Suppressor macrophage treated with lipopolysaccharide for 1 hour (primary cell): ENCODE measurements around the gene SCCPDH.
"Not testable (repeated sequence)": the region's sequence is repeated elsewhere in the genome, so short reads cannot be mapped to it uniquely, and the experiment has no call there.

Source experiments
- DNase-seq, 3 donors: peaks; one replicate each; pipeline ENCODE4 v3.0.0-alpha.2; 2020 to 2022

SCCPDH gene

GRCh38 chr1:246801241-246802020 lies 77.2 kb downstream of the SCCPDH start:
- no peak for DNase-seq

GRCh38 chr1:246803373-246803772 lies 79.2 kb downstream of the SCCPDH start:
- no peak for DNase-seq

DNA sequence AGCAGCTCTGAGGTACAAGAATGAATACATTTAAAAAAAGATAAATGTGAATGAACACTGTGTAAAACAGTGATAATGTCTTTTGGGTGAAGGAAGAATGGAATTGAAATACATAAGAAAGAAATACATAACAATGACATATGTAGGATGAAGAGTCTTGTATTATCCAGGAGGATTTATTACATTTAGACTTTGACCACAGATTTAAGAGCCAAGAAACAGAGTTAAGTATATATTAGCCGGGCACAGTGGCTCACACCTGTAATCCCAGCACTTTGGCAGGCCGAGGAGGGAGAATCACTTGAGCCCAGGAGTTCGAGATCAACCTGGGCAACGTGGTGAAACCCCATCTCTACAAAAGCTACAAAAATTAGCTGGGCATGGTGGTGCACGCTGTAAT lies 79.7 kb downstream of the SCCPDH start:
- DNase-seq = no peak

DNA sequence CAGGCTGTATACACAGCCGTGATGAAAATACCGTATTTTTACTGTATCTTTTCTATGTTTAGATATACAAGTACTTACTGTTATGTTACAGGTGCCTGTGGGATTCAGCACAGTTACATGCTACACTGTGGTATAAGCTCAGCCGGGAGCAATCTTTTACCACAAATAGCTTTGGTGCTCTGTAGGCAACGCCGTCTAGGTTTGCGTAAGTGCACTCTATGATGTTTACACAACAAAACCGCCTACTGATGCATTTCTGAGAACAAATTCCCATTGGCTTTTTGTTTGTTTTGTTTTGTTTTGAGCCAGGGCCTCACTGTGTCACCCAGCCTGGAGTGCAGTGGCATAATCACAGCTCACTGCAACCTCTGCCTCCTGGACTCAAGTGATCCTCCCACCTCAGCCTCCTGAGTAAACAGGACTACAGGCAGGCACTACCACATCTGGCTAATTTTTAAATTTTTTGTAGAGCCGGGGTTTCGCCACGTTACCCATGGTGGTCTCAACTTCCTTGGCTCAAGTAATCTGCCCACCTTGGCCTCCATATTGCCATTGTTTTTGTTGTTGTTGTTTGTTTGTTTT lies 81.0 kb downstream of the SCCPDH start:
- DNase-seq = no peak

GRCh38 chr1:246809473-246809872 lies 85.3 kb downstream of the SCCPDH start:
- DNase-seq = no peak

GRCh38 chr1:246811985-246812384 lies 87.8 kb downstream of the SCCPDH start:
- no peak for DNase-seq

- DNase-seq = not testable (repeated sequence)
Measured at GRCh38 chr1:246813325-246813724, 89.1 kb downstream of the SCCPDH start.

DNA sequence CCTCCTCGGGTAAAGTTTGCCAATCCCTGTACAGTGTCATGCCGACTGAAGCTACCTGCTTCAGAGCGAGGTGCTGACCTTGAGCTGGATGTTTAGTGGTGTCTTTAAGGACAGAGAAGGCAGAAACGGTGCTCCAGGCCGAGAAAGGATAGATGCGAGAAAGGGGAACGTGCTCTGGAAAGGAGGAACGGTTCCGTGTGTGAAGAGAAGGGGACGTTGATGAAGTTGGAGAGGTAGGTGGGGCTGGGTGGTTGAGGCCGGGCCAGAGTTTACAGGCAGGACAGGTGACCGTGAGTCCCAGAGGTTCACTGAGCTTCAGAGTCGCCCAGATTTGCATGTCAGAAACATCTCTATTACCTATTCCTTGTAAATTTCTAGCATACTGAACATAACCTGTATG lies 90.7 kb downstream of the SCCPDH start:
- DNase-seq = no peak

- no peak for DNase-seq
Measured at GRCh38 chr1:246815693-246816270, 91.6 kb downstream of the SCCPDH start.
